Naive thymus-derived CD4-positive, alpha-beta T cell (primary cell): ENCODE measurements around the gene CNOT11. TPM values are rescaled to one million over a fixed set of nuclear protein-coding genes. Genes with fewer than 3 reads are reported as not detected.
A peak's percentile ranks its signal among the peaks of the same experiment; 100 is the strongest.

ENCODE experiments used
- ATAC-seq: fragments of 150-1000 bp; cut with Tn5 transposase; 2 replicates; pipeline ENCODE4 v1.10.0; 2021; ENCODE audit warnings: mild to moderate bottlenecking, moderate library complexity
- CTCF ChIA-PET: fragments of 350-600 bp; sonication (Branson Sonifier 250); formaldehyde crosslinking; loops from one replicate; lab custom pipeline; 2021; ENCODE audit warnings: antibody characterized with exemption; lab: Charles Lee
- POLR2A ChIA-PET: fragments of 350-600 bp; sonication (Branson Sonifier 250); formaldehyde crosslinking; loops from one replicate; lab custom pipeline; 2021; ENCODE audit warnings: antibody characterized with exemption, inconsistent platforms; lab: Charles Lee
- DNase-seq, 9 donors: peaks; one replicate each; pipeline versions ENCODE4 v3.0.0 to v3.0.0-alpha.2; 2020 to 2022; ENCODE audit warnings: mixed read lengths in 1 of 9
- H3K27ac ChIP-seq: one replicate; pipeline ENCODE4 v1.7.0; 2013; ENCODE audit warnings: mild to moderate bottlenecking, low read depth, low read length, moderate library complexity
- H3K27me3 ChIP-seq, 2 donors: one replicate each; pipeline ENCODE4 v1.7.0; 2013; ENCODE audit warnings: low read length in 2 of 2, mild to moderate bottlenecking in 2 of 2, moderate library complexity in 2 of 2; ENCODE audit not compliant: control insufficient read depth in 2 of 2, insufficient read depth in 2 of 2
- H3K36me3 ChIP-seq, 3 experiments: 1 replicate in 2 of 3; 2 replicates in 1 of 3; pipeline ENCODE4 v1.7.0; 2013; ENCODE audit warnings: low read length in 3 of 3, mild to moderate bottlenecking in 3 of 3, moderate library complexity in 1 of 3; ENCODE audit not compliant: insufficient read depth in 3 of 3, control insufficient read depth in 2 of 3
- H3K4me1 ChIP-seq, 2 donors: one replicate each; pipeline ENCODE4 v1.7.0; 2013; ENCODE audit warnings: low read length in 2 of 2, mild to moderate bottlenecking in 2 of 2, moderate library complexity in 1 of 2; ENCODE audit not compliant: control insufficient read depth in 2 of 2, insufficient read depth in 2 of 2
- H3K4me3 ChIP-seq: 2 replicates; pipeline ENCODE4 v1.7.0; 2013; ENCODE audit warnings: mild to moderate bottlenecking, low read length
- H3K9me3 ChIP-seq, 3 experiments: 1 replicate in 2 of 3; 2 replicates in 1 of 3; pipeline ENCODE4 v1.7.0; 2013; ENCODE audit warnings: low read length in 3 of 3; ENCODE audit not compliant: control insufficient read depth in 2 of 3
- H3K27ac Mint-ChIP-seq, 9 donors: one replicate each; pipeline ENCODE4 v1.8.0; 2020 to 2022; ENCODE audit warnings: mixed read lengths in 9 of 9, mild to moderate bottlenecking in 8 of 9, moderate library complexity in 5 of 9, inconsistent platforms in 2 of 9
- H3K27me3 Mint-ChIP-seq, 5 donors: one replicate each; pipeline ENCODE4 v1.8.0; 2021 to 2022; ENCODE audit warnings: mixed read lengths in 5 of 5, mild to moderate bottlenecking in 1 of 5
- H3K36me3 Mint-ChIP-seq, 5 donors: one replicate each; pipeline ENCODE4 v1.8.0; 2020 to 2022; ENCODE audit warnings: mixed read lengths in 5 of 5, mild to moderate bottlenecking in 3 of 5, inconsistent platforms in 1 of 5
- H3K4me1 Mint-ChIP-seq, 7 donors: one replicate each; pipeline ENCODE4 v1.8.0; 2020 to 2022; ENCODE audit warnings: mixed read lengths in 7 of 7, mild to moderate bottlenecking in 3 of 7, inconsistent platforms in 1 of 7
- H3K4me3 Mint-ChIP-seq, 10 donors: one replicate each; pipeline ENCODE4 v1.8.0; 2020 to 2022; ENCODE audit warnings: mild to moderate bottlenecking in 10 of 10, mixed read lengths in 10 of 10, moderate library complexity in 6 of 10, inconsistent platforms in 2 of 10
- H3K9me3 Mint-ChIP-seq, 11 donors: one replicate each; pipeline ENCODE4 v1.8.0; 2020 to 2022; ENCODE audit warnings: mixed read lengths in 11 of 11, mild to moderate bottlenecking in 4 of 11, inconsistent platforms in 1 of 11, moderate library complexity in 1 of 11
- intact Hi-C, 2 donors: fragments of 100-400 bp; cut with micrococcal nuclease; formaldehyde crosslinking; loops; one replicate each; pipeline ENCODE4 v1.15.1; 2023
- polyA plus RNA-seq, 2 donors: library from polyadenylated mRNA; unstranded; fragments of 300-500 nt; fragmentation: Illumina TruSeq; gene quantifications; one replicate each; pipeline ENCODE4 v1.2.3, GENCODE V29; 2021
- total RNA-seq, 6 experiments: library from RNA in 5 of 6; stranded (reverse) in 5 of 6; gene quantifications; 1 replicate in 5 of 6; 2 replicates in 1 of 6; pipeline ENCODE4 v1.2.3 and lab custom pipeline; 2021 to 2026

The CNOT11 gene
- 10 to 100 TPM; 49.0 to 65.7 (median 54.3) TPM for total RNA-seq
- polyA plus RNA-seq: 10 to 100 TPM; 60.4 to 64.0 TPM
- 40.4 reads per million, percentile 66 among the genes with 10 or more reads in this experiment for total RNA-seq (lab: John Stamatoyannopoulos, UW)

DNA sequence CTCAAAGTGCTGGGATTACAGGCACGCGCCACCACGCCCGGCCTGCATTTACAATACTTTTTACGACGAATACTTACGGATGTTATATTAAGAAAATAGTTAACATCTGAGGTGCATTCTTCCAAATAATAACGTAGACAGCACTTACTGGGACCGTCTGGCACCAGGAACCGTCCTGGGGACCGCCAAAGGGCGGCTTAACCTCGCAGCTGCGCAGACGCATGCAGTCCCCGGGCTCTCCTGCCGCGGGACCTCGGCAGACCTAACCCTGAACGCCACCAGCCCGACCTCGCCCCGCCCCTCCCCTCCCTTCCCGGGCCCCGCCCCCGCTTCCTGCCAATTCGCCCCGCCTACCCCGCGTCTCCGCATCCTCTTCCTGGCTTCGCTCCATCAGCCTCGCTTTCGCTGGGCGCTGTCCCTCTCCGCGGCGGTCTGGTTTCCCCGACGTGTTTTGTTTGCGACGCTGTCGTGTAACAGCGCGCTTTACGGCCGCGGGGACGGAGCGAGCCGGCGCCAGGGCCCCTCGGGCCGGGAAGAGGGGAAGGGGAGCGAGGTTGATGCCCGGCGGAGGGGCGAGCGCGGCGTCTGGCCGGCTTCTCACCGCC is at the start of gene CNOT11:
TSS of gene CNOT11 (plus strand) at position 479 of the 605 bp plus-strand sequence. CDS start at position 558, 79 bp downstream.
- Histone ChIP-seq H3K4me1 (peaks cover 28 to 39% of the 10 kb centered on the region in 2 donors), H3K4me3 (peak within 1 kb of the TSS; percentile 91), H3K27ac (peak within 1 kb of the TSS; percentile 99), H3K27me3 (no peaks in the 10 kb centered on the region), H3K9me3 (no peaks in the 10 kb centered on the region), H3K36me3 (peaks cover 0 to 8% (median 0%) of the 10 kb centered on the region in 3 experiments)
- Mint-ChIP-seq H3K9me3 (peaks cover 0 to 5% (median 0%) of the 10 kb centered on the region in 11 donors), H3K36me3 (peaks cover 0 to 10% (median 8%) of the 10 kb centered on the region in 5 donors), H3K4me1 (peaks cover 27 to 58% (median 51%) of the 10 kb centered on the region in 7 donors), H3K27ac (peak within 1 kb of the TSS; percentile 92 to 98 (median 96)), H3K27me3 (no peaks in the 10 kb centered on the region), H3K4me3 (peak within 1 kb of the TSS; percentile 91 to 98 (median 96))
- intact Hi-C loops: loop anchor here (1.0 to 10.0 kb wide), 19 partner anchors 11 to 1916 kb away; partner anchors contain the start of genes PDCL3 (in 2 of the 2), RPL31 (in 2 of the 2), TBC1D8 (in 2 of the 2) and CREG2 (in 1 of the 2)
- ATAC-seq (peak; percentile 89), DNase-seq (peak; percentile 97 to 99 (median 98))
- CTCF ChIA-PET: interaction anchor here (0.5 to 1.7 kb wide), 6 partner anchors 29 to 435 kb away, joined by 3 to 5 read pairs (median 4); partner anchors contain the start of gene RNF149
- POLR2A ChIA-PET: interaction anchor here (0.6 to 2.9 kb wide), 15 partner anchors 13 to 381 kb away, joined by 3 to 14 read pairs (median 6); partner anchors contain the start of genes RNF149 and RPL31

GRCh38 chr2:101204400-101205115 is 48.1 kb upstream of the CNOT11 start:
- CTCF ChIA-PET: interaction anchor here (0.7 to 5.1 kb wide), 17 partner anchors 8 to 681 kb away, joined by 3 to 64 read pairs (median 4); partner anchors contain the start of genes CNOT11 and PDCL3
- no peaks in the 10 kb centered on the region for H3K27me3 ChIP-seq
- H3K4me1 ChIP-seq: no peaks in the 10 kb centered on the region
- no peak overlapping the region for H3K27ac ChIP-seq
- intact Hi-C loops: loop anchor here (1.0 to 5.0 kb wide), 6 partner anchors 48 to 597 kb away; partner anchors contain the start of gene CNOT11 (in 1 of the 2)
- H3K36me3 ChIP-seq: no peaks in the 10 kb centered on the region
- no peak for ATAC-seq
- Mint-ChIP-seq H3K36me3 (peaks cover 0 to 2% (median 0%) of the 10 kb centered on the region in 5 donors), H3K9me3 (peaks cover 0 to 4% (median 0%) of the 10 kb centered on the region in 11 donors), H3K27ac (peak overlapping the region in 8 of 9 donors; percentile 39 to 93 (median 86)), H3K27me3 (peaks cover 0 to 2% (median 0%) of the 10 kb centered on the region in 5 donors), H3K4me1 (peaks cover 4 to 14% (median 12%) of the 10 kb centered on the region in 7 donors), H3K4me3 (peak overlapping the region in 9 of 10 donors; percentile 27 to 80 (median 73))
- H3K9me3 ChIP-seq: no peaks in the 10 kb centered on the region
- POLR2A ChIA-PET: interaction anchor here (1.4 kb wide), 1 partner anchor 192 kb away, joined by 4 read pairs; no protein-coding TSS in a partner anchor
- peak in 1 of 9 donors; percentile 15 for DNase-seq
- H3K4me3 ChIP-seq: no peak overlapping the region

DNA sequence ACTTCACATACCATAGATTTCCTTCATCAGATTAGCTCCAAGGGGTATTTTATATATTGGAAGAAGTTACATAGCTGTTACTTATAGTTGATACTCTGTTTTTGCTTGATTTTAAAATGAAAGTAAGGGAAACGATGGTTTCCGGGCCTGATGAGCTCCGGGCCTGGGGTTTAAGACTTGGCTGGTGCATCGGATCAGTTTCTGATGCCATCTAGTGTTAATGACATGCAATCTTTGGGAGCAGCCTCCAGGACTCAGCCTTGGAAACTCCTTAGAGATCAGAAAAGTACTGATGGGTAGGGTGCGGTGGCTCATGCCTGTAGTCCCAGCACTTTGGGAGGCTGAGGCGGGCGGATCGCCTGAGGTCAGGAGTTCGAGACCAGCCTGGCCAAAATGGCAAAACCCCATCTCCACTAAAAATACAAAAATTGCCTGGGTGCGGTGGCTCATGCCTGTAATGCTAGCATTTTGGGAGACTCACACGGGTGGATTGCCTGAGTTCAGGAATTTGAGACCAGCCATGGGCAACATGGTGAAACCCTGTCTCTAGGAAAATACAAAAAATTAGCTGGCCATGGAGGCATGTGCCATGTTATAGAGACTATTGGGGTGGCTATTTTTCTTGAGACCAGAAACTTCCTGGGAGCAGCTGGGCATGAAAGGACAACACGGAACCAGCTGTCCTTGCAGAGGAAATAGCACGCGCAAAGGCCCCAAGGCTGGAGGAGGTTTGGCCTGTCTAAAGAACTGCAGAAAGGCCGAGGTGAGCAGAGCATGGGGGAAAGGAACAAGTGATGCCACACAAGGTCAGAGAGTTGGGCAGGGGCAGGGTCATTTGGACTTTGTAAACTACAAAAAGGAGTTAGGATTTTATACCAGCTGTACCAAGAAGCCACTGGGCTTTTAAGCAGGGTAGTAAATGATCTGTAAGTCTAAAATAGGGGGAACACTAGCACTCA is 46.9 kb upstream of the CNOT11 start:
- H3K4me1 ChIP-seq: no peaks in the 10 kb centered on the region
- peaks cover 0 to 5% (median 0%) of the 10 kb centered on the region in 5 donors for H3K27me3 Mint-ChIP-seq
- CTCF ChIA-PET: interaction anchor here (0.6 to 5.1 kb wide), 31 partner anchors 9 to 680 kb away, joined by 3 to 64 read pairs (median 3); partner anchors contain the start of genes CNOT11 and PDCL3
- H3K27ac ChIP-seq: peak overlapping the region; percentile 52
- DNase-seq: peak in 7 of 9 donors; percentile 44 to 72 (median 55)
- intact Hi-C loops: loop anchor here (1.0 to 5.0 kb wide), 6 partner anchors 47 to 598 kb away; partner anchors contain the start of gene CNOT11 (in 1 of the 2)
- H3K36me3 Mint-ChIP-seq: peaks cover 0 to 6% (median 0%) of the 10 kb centered on the region in 5 donors
- H3K27me3 ChIP-seq: no peaks in the 10 kb centered on the region
- POLR2A ChIA-PET: interaction anchor here (1.0 to 1.4 kb wide), 4 partner anchors 56 to 204 kb away, joined by 3 to 4 read pairs (median 4); partner anchors contain the start of gene RPL31
- peak overlapping the region; percentile 27 to 80 (median 66) for H3K4me3 Mint-ChIP-seq
- H3K9me3 ChIP-seq: no peaks in the 10 kb centered on the region
- H3K36me3 ChIP-seq: no peaks in the 10 kb centered on the region
- no peak overlapping the region for H3K4me3 ChIP-seq
- H3K4me1 Mint-ChIP-seq: peaks cover 4 to 14% (median 12%) of the 10 kb centered on the region in 7 donors
- peaks cover 0 to 10% (median 4%) of the 10 kb centered on the region in 11 donors for H3K9me3 Mint-ChIP-seq
- peak; percentile 94 for ATAC-seq
- H3K27ac Mint-ChIP-seq: peak overlapping the region; percentile 48 to 93 (median 87)

GRCh38 chr2:101208830-101209229 is 43.9 kb upstream of the CNOT11 start:
- H3K27me3 ChIP-seq: no peaks in the 10 kb centered on the region
- H3K36me3 ChIP-seq: no peaks in the 10 kb centered on the region
- ChIA-PET CTCF (interaction anchor here (0.7 kb wide), 1 partner anchor 598 kb away, joined by 5 read pairs; no protein-coding TSS in a partner anchor), POLR2A (no interaction called here)
- H3K36me3 Mint-ChIP-seq: peaks cover 0 to 6% (median 3%) of the 10 kb centered on the region in 5 donors
- H3K4me1 ChIP-seq: no peaks in the 10 kb centered on the region
- H3K4me1 Mint-ChIP-seq: peaks cover 4 to 14% (median 12%) of the 10 kb centered on the region in 7 donors
- H3K4me3 ChIP-seq: no peak overlapping the region
- no peak overlapping the region for H3K4me3 Mint-ChIP-seq
- no peaks in the 10 kb centered on the region for H3K9me3 ChIP-seq
- ATAC-seq (no peak), DNase-seq (no peak)
- no peak overlapping the region for H3K27ac Mint-ChIP-seq
- peaks cover 0 to 11% (median 0%) of the 10 kb centered on the region in 5 donors for H3K27me3 Mint-ChIP-seq
- H3K27ac ChIP-seq: no peak overlapping the region
- intact Hi-C loops: loop anchor here in 1 of 2 donors (5.0 kb wide), 1 partner anchor 602 kb away; no protein-coding TSS in a partner anchor
- peaks cover 0 to 12% (median 6%) of the 10 kb centered on the region in 11 donors for H3K9me3 Mint-ChIP-seq

DNA sequence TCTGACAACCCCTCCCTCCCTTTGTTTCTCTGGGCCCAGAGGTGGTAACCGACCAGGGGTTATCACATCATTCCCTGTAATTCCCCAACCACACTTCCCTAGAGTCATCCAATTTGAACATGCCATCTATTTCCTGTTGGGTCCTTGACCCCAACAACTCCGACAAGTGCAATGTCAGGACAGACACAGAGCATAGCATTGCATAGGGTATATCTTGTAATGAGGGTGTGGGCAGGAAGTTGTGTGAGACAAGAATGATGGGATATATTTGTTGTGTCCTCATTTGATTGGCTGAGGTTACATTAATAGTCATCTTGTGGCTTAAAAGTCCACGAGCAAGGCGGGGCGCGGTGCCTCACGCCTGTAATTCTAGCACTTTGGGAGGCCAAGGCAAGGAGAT is 33.4 kb upstream of the CNOT11 start:
- ATAC-seq: peak; percentile 14
- H3K4me3 ChIP-seq: no peak overlapping the region
- peaks cover 0 to 6% (median 0%) of the 10 kb centered on the region in 5 donors for H3K27me3 Mint-ChIP-seq
- H3K9me3 Mint-ChIP-seq: peaks cover 0 to 11% (median 0%) of the 10 kb centered on the region in 11 donors
- ChIA-PET CTCF (no interaction called here), POLR2A (no interaction called here)
- no peak overlapping the region for H3K27ac ChIP-seq
- H3K36me3 ChIP-seq: no peaks in the 10 kb centered on the region
- no peak overlapping the region for H3K4me3 Mint-ChIP-seq
- DNase-seq: no peak
- intact Hi-C loops: no loop called here
- peaks cover 9 to 13% (median 10%) of the 10 kb centered on the region in 7 donors for H3K4me1 Mint-ChIP-seq
- no peak overlapping the region for H3K27ac Mint-ChIP-seq
- no peaks in the 10 kb centered on the region for H3K9me3 ChIP-seq
- H3K4me1 ChIP-seq: peaks cover 10% of the 10 kb centered on the region in 2 donors
- H3K36me3 Mint-ChIP-seq: peaks cover 0 to 17% (median 0%) of the 10 kb centered on the region in 5 donors
- no peaks in the 10 kb centered on the region for H3K27me3 ChIP-seq
